Ovary (tissue), 9 donors: ENCODE data around the gene RAB3B. TPM values are rescaled to one million over a fixed set of nuclear protein-coding genes. Genes with fewer than 3 reads are reported as not detected.
"Not testable (repeated sequence)": the region's sequence is repeated elsewhere in the genome, so short reads cannot be mapped to it uniquely, and the experiment has no call there.

Source experiments
- DNase-seq, 5 donors: peaks; one replicate each; pipeline ENCODE4 v3.0.0-alpha.2; 2019 to 2020
- H3K27ac ChIP-seq, 2 donors: fragments of 200-600 bp; one replicate each; pipeline versions ENCODE4 v1.5.1 to v1.8.0; 2019 to 2022
- H3K27me3 ChIP-seq: fragments of 200-600 bp; one replicate; pipeline ENCODE4 v1.8.0; 2022
- H3K36me3 ChIP-seq: fragments of 200-600 bp; sonication (generic); one replicate; pipeline ENCODE4 v1.5.1; 2019
- H3K4me1 ChIP-seq: one replicate; pipeline ENCODE4 v1.8.1; 2013; ENCODE audit warnings: mild to moderate bottlenecking, moderate library complexity; ENCODE audit not compliant: insufficient read depth
- H3K4me3 ChIP-seq: fragments of 200-600 bp; sonication (generic); one replicate; pipeline ENCODE4 v1.5.1; 2017
- H3K9me3 ChIP-seq, 2 donors: fragments of 200-600 bp in 1 of 2; sonication (generic) in 1 of 2; one replicate each; pipeline versions ENCODE4 v1.5.1 to v1.8.1; 2013 to 2019; ENCODE audit warnings: mild to moderate bottlenecking in 1 of 2, moderate library complexity in 1 of 2
- EP300 ChIP-seq: sonication (generic); formaldehyde crosslinking; IDR thresholded peaks from one replicate; pipeline ENCODE4 v1.6.1; 2017; ENCODE audit warnings: antibody characterized with exemption
- POLR2A ChIP-seq: fragments of 450-650 bp; IDR thresholded peaks from one replicate; pipeline ENCODE4 v1.6.1; 2017; ENCODE audit warnings: antibody characterized with exemption, mild to moderate bottlenecking, moderate library complexity
- WGBS, 3 donors: extraction: QIAGEN DNeasy Blood & Tissue Kit in 1 of 3; methylation state at CpG; one replicate each; pipeline versions ENCODE4 v1.1.5 to v1.1.7; 2013 to 2017; 5-methylcytosine and 5-hydroxymethylcytosine counted together
- intact Hi-C, 4 donors: fragments of 100-400 bp; cut with DNase I; formaldehyde crosslinking; loops; one replicate each; pipeline versions ENCODE4 v1.11.0 to v1.15.1; 2022 to 2023
- polyA plus RNA-seq, 2 donors: library from polyadenylated mRNA; stranded (reverse); fragments of 200-250 nt in 1 of 2; fragments of 350-450 nt in 1 of 2; fragmentation: Illumina TruSeq in 1 of 2; extraction: RNeasy Lipid Tissue Mini Kit (QIAGEN cat#74804) in 1 of 2; gene quantifications; one replicate each; pipeline ENCODE4 v1.2.3, GENCODE V29; 2013 to 2014
- total RNA-seq, 7 donors: library from RNA; depleted of rRNA in 2 of 7; stranded (reverse); fragments of >200 nt in 2 of 7; fragmentation: NEBNext Ultra II Directional in 3 of 7; extraction: Animal tissue kit (Norgen Biotek cat#: 25700) in 3 of 7; gene quantifications; one replicate each; pipeline versions ENCODE4 v1.1.0 to v1.2.4, GENCODE V29; 2016 to 2023
- TF ChIP-seq, protein P1 (sequence below), 3 donors: fragments of 450-650 bp in 2 of 3; fragments of 200-600 bp in 1 of 3; IDR thresholded peaks; one replicate each; pipeline versions ENCODE4 v1.5.1 to v1.8.0; 2016 to 2022; ENCODE audit warnings: antibody characterized with exemption in 3 of 3, mild to moderate bottlenecking in 1 of 3
- donor health status: DM: no; HTN: no; CAD: no; lungs with moderate emphysema.
- donor health status: DM: no; HTN: no; CAD: no.
- donor health status: Bipolar disorder and iron deficiency.
- donor health status: DM: yes; HTN: yes; CAD: no.
- donor health status: DM: no; HTN: no; CAD: no.
- donor health status: DM: yes; HTN: yes; CAD: no.

RAB3B gene
- total and polyA plus RNA-seq, 9 donors, result 1.1 to 8.2 (median 2.9) TPM

DNA sequence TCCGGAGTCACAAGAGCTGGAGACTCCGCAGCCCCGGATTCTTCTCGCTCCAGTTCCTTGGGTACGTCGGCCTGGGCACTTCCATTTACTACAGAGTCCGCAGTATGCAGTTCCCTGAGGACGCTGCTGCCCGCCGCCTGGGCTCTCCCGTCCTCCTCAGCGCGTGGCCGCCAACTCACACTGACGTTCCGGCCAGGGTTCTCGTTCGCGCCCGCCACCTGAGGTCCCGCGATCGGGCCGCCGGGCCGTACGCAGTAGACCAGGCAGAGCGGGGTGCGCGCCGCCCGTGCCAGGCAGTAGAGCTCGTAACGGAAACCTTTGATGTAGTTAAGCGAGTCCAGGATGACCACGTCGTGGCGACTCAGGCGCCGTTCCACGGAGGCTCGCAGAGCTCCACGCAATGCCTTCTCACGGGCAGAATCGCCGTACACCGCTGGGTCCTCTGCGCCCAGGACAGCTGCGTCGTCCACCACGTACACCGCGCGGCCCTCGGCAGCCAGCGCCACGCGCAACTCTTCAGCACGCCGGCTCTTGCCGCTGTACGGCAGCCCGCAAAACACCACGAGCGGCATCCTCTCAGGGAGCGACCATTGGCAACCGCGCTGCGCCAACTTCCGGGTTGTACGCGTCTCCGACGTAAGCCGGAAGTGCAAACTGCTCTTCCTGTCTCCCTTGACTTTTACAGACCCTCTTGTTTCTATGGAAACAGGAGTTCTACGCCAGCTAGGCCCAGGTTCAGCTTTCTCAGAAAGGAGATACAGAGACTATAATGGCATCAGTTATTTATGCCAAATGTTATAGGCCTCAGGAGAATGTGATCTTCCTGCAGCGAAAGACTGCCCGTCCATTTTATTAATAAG is 42.9 kb upstream of the RAB3B start, which contains the start of gene KTI12:
KTI12 (minus strand) TSS at position 621 of the 860 bp plus-strand sequence; CDS start at position 572, 49 bp downstream.
- no peaks in the 10 kb centered on the region for H3K9me3 ChIP-seq
- WGBS, 3 donors, result 1 to 2% (median 2%) methylated on average over 59 to 78 of the region's 78 CpGs
- H3K4me3 ChIP-seq, result peak within 1 kb of the TSS; percentile 74
- H3K27ac ChIP-seq, result peak within 1 kb of the TSS; percentile 15 to 77
- intact Hi-C loops, result no loop called here
- H3K27me3 ChIP-seq, result no peaks in the 10 kb centered on the region
- TF ChIP-seq POLR2A, result peak; percentile 69
- TF ChIP-seq, protein P1, sequence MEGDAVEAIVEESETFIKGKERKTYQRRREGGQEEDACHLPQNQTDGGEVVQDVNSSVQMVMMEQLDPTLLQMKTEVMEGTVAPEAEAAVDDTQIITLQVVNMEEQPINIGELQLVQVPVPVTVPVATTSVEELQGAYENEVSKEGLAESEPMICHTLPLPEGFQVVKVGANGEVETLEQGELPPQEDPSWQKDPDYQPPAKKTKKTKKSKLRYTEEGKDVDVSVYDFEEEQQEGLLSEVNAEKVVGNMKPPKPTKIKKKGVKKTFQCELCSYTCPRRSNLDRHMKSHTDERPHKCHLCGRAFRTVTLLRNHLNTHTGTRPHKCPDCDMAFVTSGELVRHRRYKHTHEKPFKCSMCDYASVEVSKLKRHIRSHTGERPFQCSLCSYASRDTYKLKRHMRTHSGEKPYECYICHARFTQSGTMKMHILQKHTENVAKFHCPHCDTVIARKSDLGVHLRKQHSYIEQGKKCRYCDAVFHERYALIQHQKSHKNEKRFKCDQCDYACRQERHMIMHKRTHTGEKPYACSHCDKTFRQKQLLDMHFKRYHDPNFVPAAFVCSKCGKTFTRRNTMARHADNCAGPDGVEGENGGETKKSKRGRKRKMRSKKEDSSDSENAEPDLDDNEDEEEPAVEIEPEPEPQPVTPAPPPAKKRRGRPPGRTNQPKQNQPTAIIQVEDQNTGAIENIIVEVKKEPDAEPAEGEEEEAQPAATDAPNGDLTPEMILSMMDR (IDR thresholded peaks at IDR 0.05), result no peak
- no peak for TF ChIP-seq EP300
- no peaks in the 10 kb centered on the region for H3K36me3 ChIP-seq
- peaks cover 10% of the 10 kb centered on the region for H3K4me1 ChIP-seq
- peak; percentile 88 to 92 (median 88) for DNase-seq

DNA sequence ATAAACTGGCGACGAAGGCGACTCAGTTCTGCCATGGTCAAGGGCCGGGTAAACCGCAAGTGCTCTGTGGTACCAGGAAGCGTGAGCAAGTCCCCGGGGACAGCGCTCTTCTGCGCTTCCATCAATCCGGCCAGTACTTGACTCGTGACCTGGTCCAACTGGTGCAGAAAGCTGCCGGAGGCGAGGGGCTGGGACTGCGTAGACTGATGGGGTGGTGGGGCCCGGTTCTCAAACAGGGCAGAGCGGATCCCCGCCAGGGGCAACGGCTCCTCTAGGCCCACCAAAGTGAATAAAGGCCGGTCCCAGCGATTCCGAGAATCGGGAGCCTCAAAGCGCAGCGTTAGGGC is 42.3 kb upstream of the RAB3B start:
- H3K9me3 ChIP-seq, result no peaks in the 10 kb centered on the region
- H3K4me3 ChIP-seq, result peak overlapping the region; percentile 74
- H3K4me1 ChIP-seq, result peaks cover 10% of the 10 kb centered on the region
- H3K27me3 ChIP-seq, result no peaks in the 10 kb centered on the region
- H3K36me3 ChIP-seq, result no peaks in the 10 kb centered on the region
- H3K27ac ChIP-seq, result peak overlapping the region; percentile 15 to 77
- TF ChIP-seq POLR2A (no peak), EP300 (no peak)
- TF ChIP-seq, protein P1 (IDR thresholded peaks at IDR 0.05), result no peak
- WGBS, 3 donors, result 0 to 4% (median 1%) methylated on average over 24 of the region's 24 CpGs
- peak; percentile 30 to 55 (median 42) for DNase-seq
- intact Hi-C loops, result no loop called here

DNA sequence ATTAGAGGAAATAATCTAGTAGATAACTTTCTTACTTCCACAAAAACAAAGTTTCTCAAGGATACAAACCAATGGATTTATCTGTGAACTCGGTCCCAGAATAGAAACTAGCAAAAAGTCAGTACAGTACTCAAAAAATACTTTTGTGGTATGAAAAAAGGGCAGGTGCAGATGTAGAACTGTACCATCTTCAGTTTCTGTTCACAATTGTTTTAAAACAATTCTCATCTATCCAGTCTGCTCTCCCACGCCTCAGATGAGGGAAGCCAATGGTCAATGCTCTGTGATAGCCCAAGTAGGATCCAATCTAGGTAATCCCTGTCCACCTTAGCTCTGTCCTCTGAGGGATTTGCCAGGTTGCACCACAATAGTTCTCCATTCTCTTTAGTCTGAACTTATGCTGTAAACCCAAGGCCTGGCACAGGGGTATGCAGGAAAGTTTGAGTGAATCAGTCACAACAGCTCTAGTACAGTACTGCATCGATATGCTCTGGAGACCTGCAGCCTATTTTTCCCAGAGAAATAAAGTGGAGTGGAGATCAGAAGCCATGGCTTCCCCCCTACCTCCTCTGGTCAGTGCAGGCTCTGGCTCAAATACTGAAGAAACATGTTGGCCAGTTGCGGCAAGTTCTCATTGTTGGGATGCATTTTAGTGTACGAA is 41.8 kb upstream of the RAB3B start:
- peak overlapping the region in 1 of 2 donors; percentile 77 for H3K27ac ChIP-seq

GRCh38 chr1:52028839-52029238 is 38.3 kb upstream of the RAB3B start:
- H3K4me1 ChIP-seq, H3K27ac ChIP-seq, H3K9me3 ChIP-seq, DNase-seq, intact Hi-C loops, H3K36me3 ChIP-seq, H3K27me3 ChIP-seq, H3K4me3 ChIP-seq: not testable (repeated sequence)
- 79 to 86% (median 82%) methylated on average over 5 of the region's 5 CpGs for WGBS, 3 donors

More for the DNA sequence above, 41.8 kb upstream of the RAB3B start:
- 10 to 44% (median 19%) methylated on average over 5 of the region's 5 CpGs for WGBS, 3 donors
- Histone ChIP-seq H3K36me3 (no peaks in the 10 kb centered on the region), H3K4me3 (peak overlapping the region; percentile 74), H3K4me1 (peaks cover 10% of the 10 kb centered on the region), H3K27me3 (no peaks in the 10 kb centered on the region), H3K9me3 (no peaks in the 10 kb centered on the region)
- intact Hi-C loops, result no loop called here
- TF ChIP-seq POLR2A, result no peak
- TF ChIP-seq, protein P1 (IDR thresholded peaks at IDR 0.05), result no peak
- TF ChIP-seq EP300, result no peak
- no peak for DNase-seq

GRCh38 chr1:52028328-52028727 is 37.8 kb upstream of the RAB3B start:
- no peak for DNase-seq
- H3K36me3 ChIP-seq, result no peaks in the 10 kb centered on the region
- TF ChIP-seq POLR2A, result no peak
- TF ChIP-seq, protein P1 (IDR thresholded peaks at IDR 0.05), result no peak
- H3K27ac ChIP-seq, result no peak overlapping the region
- H3K4me1 ChIP-seq, result peaks cover 10% of the 10 kb centered on the region
- no peaks in the 10 kb centered on the region for H3K27me3 ChIP-seq
- H3K9me3 ChIP-seq, result no peaks in the 10 kb centered on the region
- 88 to 100% (median 96%) methylated on average over 1 of the region's 1 CpG for whole genome bisulfite sequencing, 3 donors
- intact Hi-C loops, result no loop called here
- H3K4me3 ChIP-seq, result no peak overlapping the region
